Ishikawa (cell line): ENCODE data around the gene PSMB1.

Source experiments
- FOXM1 ChIP-seq: IDR thresholded peaks from 2 replicates; pipeline ENCODE4 v1.6.1; 2012; ENCODE audit warnings: low read depth, borderline replicate concordance
- RAD21 ChIP-seq: IDR thresholded peaks from 2 replicates; pipeline ENCODE4 v1.6.1; 2012; ENCODE audit warnings: low read depth
- REST ChIP-seq: IDR thresholded peaks from 2 replicates; pipeline ENCODE4 v1.6.1; 2012; ENCODE audit warnings: low read depth, mild to moderate bottlenecking
- YY1 ChIP-seq: IDR thresholded peaks from 2 replicates; pipeline ENCODE4 v1.6.1; 2012; ENCODE audit warnings: low read depth

GRCh38 chr6:170497841-170498301 lies 55.2 kb downstream of the PSMB1 start:
- TF ChIP-seq REST (no peak), YY1 (peak; percentile 53; the same call in 1 of the 2 replicates), RAD21 (no peak), FOXM1 (0 out of 2 replicates have a peak, but pooled peaks have one; percentile 45)
